DND-41 (cell line): Measurements from ENCODE around the gene BMP2K.

ENCODE experiments used
- EZH2 ChIP-seq: IDR thresholded peaks from 3 replicates; pipeline ENCODE4 v1.6.1; 2012; ENCODE audit warnings: borderline replicate concordance, low read depth, mild to moderate bottlenecking, moderate library complexity, low read length, inconsistent platforms; ENCODE audit not compliant: severe bottlenecking
- TF ChIP-seq, protein P1 (sequence below): IDR thresholded peaks from 2 replicates; pipeline ENCODE4 v1.5.1; 2012; ENCODE audit warnings: borderline replicate concordance, low read length, moderate library complexity, mild to moderate bottlenecking; ENCODE audit not compliant: poor library complexity, severe bottlenecking; ENCODE audit errors: extremely low read depth

DNA sequence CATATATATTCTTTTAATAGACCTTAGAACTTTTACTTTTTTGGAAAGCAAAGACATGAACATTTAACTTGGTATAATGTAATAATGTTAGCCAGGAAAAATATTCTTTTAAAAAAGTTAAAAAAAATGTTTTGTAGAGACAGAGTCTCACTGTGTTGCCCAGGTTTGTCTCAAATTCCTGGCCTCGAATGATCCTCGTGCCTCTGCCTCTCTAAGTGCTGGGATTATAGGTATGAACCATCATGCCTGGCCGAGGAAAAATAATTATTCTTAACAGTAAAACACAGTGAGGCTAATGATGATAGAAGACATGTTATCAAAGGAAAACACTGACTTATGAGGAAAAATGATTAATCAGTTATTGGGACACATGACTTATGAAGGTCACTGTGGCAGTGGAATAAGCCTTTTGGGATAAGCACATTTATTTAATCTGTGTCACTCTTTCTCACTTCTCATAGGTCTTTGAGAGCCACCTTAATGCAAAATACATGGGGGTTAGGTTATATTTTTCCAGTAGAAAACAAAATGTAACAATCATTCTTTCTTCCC, 6.0 kb upstream of the BMP2K start:
- no peak for TF ChIP-seq EZH2
- TF ChIP-seq, protein P1, sequence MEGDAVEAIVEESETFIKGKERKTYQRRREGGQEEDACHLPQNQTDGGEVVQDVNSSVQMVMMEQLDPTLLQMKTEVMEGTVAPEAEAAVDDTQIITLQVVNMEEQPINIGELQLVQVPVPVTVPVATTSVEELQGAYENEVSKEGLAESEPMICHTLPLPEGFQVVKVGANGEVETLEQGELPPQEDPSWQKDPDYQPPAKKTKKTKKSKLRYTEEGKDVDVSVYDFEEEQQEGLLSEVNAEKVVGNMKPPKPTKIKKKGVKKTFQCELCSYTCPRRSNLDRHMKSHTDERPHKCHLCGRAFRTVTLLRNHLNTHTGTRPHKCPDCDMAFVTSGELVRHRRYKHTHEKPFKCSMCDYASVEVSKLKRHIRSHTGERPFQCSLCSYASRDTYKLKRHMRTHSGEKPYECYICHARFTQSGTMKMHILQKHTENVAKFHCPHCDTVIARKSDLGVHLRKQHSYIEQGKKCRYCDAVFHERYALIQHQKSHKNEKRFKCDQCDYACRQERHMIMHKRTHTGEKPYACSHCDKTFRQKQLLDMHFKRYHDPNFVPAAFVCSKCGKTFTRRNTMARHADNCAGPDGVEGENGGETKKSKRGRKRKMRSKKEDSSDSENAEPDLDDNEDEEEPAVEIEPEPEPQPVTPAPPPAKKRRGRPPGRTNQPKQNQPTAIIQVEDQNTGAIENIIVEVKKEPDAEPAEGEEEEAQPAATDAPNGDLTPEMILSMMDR, result no peak
